ENCODE data around the gene HIC1.

The HIC1 gene

GRCh38 chr17:2025622-2026309, 29.1 kb upstream of the HIC1 start:
- DNase-seq = no peak

- DNase-seq = no peak
Observed at GRCh38 chr17:2027528-2028233, 27.2 kb upstream of the HIC1 start.

GRCh38 chr17:2028234-2028614, 26.7 kb upstream of the HIC1 start:
- no peak for DNase-seq

- no peak for DNase-seq
Observed at GRCh38 chr17:2028737-2029136, 26.2 kb upstream of the HIC1 start.

- DNase-seq = peak; percentile 76 to 79
Observed at GRCh38 chr17:2029911-2030778, 24.8 kb upstream of the HIC1 start, which contains the start of gene DPH1. Gene DPH1, plus strand, starts transcription at chr17:2030153. Its CDS starts 17 bp downstream, at chr17:2030170.

- peak in 1 of 2 experiments; percentile 49 for DNase-seq
Observed at GRCh38 chr17:2030779-2031163, 24.1 kb upstream of the HIC1 start.

GRCh38 chr17:2033153-2033552, 21.8 kb upstream of the HIC1 start:
- no peak for DNase-seq

GRCh38 chr17:2034157-2034556, 20.7 kb upstream of the HIC1 start:
- DNase-seq = no peak

GRCh38 chr17:2034806-2035540, 19.9 kb upstream of the HIC1 start:
- no peak for DNase-seq

GRCh38 chr17:2035541-2036488, 19.1 kb upstream of the HIC1 start:
- no peak for DNase-seq

- DNase-seq = no peak
Observed at GRCh38 chr17:2037155-2037554, 17.7 kb upstream of the HIC1 start.

- DNase-seq = no peak
Observed at GRCh38 chr17:2040219-2040827, 14.6 kb upstream of the HIC1 start.

- no peak for DNase-seq
Observed at GRCh38 chr17:2040942-2041560, 13.9 kb upstream of the HIC1 start.

GRCh38 chr17:2041561-2042389, 13.1 kb upstream of the HIC1 start, which contains the start of gene OVCA2:
Gene OVCA2, plus strand, starts transcription at chr17:2042022. Its CDS starts 26 bp downstream, at chr17:2042048.
- DNase-seq = peak; percentile 95 to 96

GRCh38 chr17:2042390-2042847, 12.5 kb upstream of the HIC1 start:
- no peak for DNase-seq

GRCh38 chr17:2042933-2043332, 12.0 kb upstream of the HIC1 start:
- no peak for DNase-seq

GRCh38 chr17:2043785-2044184, 11.1 kb upstream of the HIC1 start:
- DNase-seq = no peak

GRCh38 chr17:2044263-2044894, 10.5 kb upstream of the HIC1 start:
- no peak for DNase-seq

- DNase-seq = no peak
Observed at GRCh38 chr17:2047590-2047989, 7.3 kb upstream of the HIC1 start.

Data from activated CD4-positive, alpha-beta T cell treated with anti-CD3 and anti-CD28 coated beads, Interleukin-2, amount 50 U/mL, for 4 hours (primary cell).